ENCODE data around the gene RDH13. TPM values are rescaled to one million over a fixed set of nuclear protein-coding genes. Genes with fewer than 3 reads are reported as not detected.

Gene RDH13
- total RNA-seq, 1 donor from 2014 or later = 13.5 TPM

DNA sequence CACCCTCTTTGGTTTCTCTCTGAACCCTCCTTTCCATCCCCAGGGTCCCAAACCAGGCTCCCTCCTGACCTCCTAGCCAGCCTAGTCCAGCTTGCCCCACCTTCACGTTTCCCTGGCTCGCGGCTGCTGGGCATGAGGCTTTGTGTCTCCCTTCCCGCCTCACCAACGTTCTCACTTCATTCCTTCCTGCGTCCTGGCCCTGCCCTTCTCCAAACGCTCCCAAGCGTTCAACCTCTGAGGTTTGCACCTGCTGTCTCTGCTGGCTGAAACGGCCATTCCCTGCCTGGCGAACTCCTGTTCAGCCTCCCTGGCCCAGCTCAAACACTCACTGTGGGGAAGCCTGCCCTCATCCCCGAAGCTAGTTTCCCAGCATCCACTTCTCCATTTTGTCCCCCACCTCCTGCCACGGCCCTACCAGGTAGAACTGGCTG lies 25.1 kb upstream of the RDH13 start:
- Mint-ChIP-seq H3K27me3 (ENCODE audit: unreplicated experiment) (peaks cover 36% of the 10 kb centered on the region), H3K4me1 (ENCODE audit: unreplicated experiment) (peaks cover 24% of the 10 kb centered on the region), H3K27ac (ENCODE audit: unreplicated experiment) (peak overlapping the region; percentile 80), H3K4me3 (ENCODE audit: unreplicated experiment) (peak overlapping the region; percentile 93), H3K36me3 (ENCODE audit: low read depth, unreplicated experiment) (peaks cover 26% of the 10 kb centered on the region), H3K9me3 (ENCODE audit: unreplicated experiment) (no peaks in the 10 kb centered on the region)
- TF ChIP-seq CTCF (IDR thresholded peaks at IDR 0.05; ENCODE audit: unreplicated experiment) = no peak
- DNase-seq (ENCODE audit: low spot score) = no peak

GRCh38 chr19:55087542-55087901 lies 24.6 kb upstream of the RDH13 start:
- no peak for TF ChIP-seq CTCF (IDR thresholded peaks at IDR 0.05; ENCODE audit: unreplicated experiment)
- no peak for DNase-seq (ENCODE audit: low spot score)
- Mint-ChIP-seq H3K9me3 (ENCODE audit: unreplicated experiment) (no peaks in the 10 kb centered on the region), H3K27ac (ENCODE audit: unreplicated experiment) (peak overlapping the region; percentile 44), H3K36me3 (ENCODE audit: low read depth, unreplicated experiment) (peaks cover 31% of the 10 kb centered on the region), H3K27me3 (ENCODE audit: unreplicated experiment) (peaks cover 41% of the 10 kb centered on the region), H3K4me3 (ENCODE audit: unreplicated experiment) (peak overlapping the region; percentile 93), H3K4me1 (ENCODE audit: unreplicated experiment) (peaks cover 24% of the 10 kb centered on the region)

DNA sequence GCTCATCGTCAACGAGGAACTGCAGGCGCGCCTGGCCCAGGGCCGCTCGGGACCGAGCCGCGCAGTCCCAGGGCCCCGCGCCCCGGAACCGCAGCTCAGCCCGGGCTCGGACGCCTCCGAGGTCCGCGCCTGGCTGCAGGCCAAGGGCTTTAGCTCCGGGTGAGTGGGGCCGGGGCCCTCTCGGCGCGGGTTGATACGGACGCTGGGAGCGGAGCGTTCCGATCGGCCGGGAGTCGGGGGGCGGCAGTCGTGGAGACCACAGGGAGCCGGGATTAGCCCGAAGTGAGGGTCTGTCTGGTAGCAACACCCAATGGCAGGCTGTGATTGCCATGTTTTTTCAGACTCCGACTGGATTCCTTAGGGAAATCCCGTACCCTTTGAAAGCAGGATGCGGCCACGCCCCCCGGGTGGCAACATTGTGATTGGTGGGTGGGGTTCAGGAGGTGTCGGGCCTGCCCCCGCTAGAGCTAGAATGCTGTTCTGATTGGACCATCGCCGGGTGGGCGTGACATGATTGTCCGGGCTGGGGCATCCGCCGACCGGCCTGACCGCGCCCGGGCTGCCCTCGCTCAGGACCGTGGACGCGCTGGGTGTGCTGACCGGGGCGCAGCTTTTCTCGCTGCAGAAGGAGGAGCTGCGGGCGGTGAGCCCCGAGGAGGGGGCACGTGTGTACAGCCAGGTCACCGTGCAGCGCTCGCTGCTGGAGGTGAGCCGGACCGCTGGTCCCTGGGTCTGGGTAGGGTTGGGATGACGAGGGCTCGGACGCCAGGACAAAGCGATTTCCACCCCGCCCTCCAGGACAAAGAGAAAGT lies 24.0 kb upstream of the RDH13 start:
- Mint-ChIP-seq H3K27ac (ENCODE audit: unreplicated experiment) (peak overlapping the region; percentile 44), H3K36me3 (ENCODE audit: low read depth, unreplicated experiment) (peaks cover 31% of the 10 kb centered on the region), H3K9me3 (ENCODE audit: unreplicated experiment) (no peaks in the 10 kb centered on the region), H3K4me3 (ENCODE audit: unreplicated experiment) (peak overlapping the region; percentile 93), H3K27me3 (ENCODE audit: unreplicated experiment) (peaks cover 44% of the 10 kb centered on the region), H3K4me1 (ENCODE audit: unreplicated experiment) (peaks cover 24% of the 10 kb centered on the region)
- TF ChIP-seq CTCF (IDR thresholded peaks at IDR 0.05; ENCODE audit: unreplicated experiment) = no peak
- DNase-seq (ENCODE audit: low spot score) = peak; percentile 96

DNA sequence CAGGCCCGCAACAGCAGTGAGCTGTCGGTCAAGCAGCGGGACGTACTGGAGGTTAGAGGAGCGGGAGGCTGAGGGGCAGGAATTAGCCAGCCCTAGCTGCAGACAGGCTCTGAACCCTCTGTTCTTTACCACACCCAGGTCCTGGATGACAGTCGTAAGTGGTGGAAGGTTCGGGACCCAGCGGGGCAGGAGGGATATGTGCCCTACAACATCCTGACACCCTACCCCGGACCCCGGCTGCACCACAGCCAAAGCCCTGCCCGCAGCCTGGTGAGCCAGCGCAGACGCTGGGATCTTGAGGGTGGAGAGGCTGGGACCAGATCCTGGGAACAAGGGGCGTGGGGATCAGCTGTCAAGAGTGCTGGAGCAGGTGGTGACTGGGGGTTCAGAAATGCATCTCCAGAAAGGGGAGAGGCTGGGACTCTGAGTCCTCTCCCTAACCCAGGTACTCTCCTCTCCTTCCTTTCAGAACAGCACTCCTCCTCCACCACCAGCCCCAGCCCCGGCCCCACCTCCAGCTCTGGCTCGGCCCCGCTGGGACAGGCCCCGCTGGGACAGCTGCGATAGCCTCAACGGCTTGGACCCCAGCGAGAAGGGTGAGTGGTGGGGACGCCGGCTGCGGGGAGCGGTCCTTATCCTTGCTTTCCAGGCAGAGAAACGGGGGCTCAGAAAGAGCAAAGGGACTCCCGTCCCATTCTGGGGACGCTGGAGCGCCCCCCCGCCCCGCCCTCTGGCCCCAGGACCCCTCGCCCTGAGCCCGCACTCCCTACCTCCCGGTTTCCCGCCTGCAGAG lies 23.2 kb upstream of the RDH13 start:
- no peaks in the 10 kb centered on the region for H3K9me3 Mint-ChIP-seq (ENCODE audit: unreplicated experiment)
- TF ChIP-seq CTCF (IDR thresholded peaks at IDR 0.05; ENCODE audit: unreplicated experiment) = no peak
- H3K4me3 Mint-ChIP-seq (ENCODE audit: unreplicated experiment) = peak overlapping the region; percentile 86
- H3K4me1 Mint-ChIP-seq (ENCODE audit: unreplicated experiment) = peaks cover 24% of the 10 kb centered on the region
- H3K36me3 Mint-ChIP-seq (ENCODE audit: low read depth, unreplicated experiment) = peaks cover 31% of the 10 kb centered on the region
- no peak for DNase-seq (ENCODE audit: low spot score)
- H3K27ac Mint-ChIP-seq (ENCODE audit: unreplicated experiment) = no peak overlapping the region
- peaks cover 46% of the 10 kb centered on the region for H3K27me3 Mint-ChIP-seq (ENCODE audit: unreplicated experiment)

DNA sequence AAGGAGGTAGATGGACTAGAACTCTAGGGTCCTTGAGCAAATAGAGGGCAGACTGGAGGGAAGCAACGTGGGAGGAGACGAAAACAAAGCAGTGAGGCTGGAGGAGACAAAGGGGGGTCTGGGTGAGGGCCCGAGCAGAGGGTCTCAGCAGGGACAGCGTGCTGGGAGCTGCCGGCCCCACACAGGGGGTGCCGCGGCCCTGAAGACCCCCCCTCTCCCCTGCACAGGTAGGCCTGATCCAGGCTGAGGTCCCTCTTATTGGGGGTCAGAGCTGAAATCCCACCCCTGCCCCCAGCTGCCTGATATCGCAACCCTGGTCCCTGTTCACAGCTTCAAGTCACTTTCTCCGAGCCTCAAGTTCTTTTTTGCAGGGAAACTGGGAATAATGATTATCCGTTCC lies 21.5 kb upstream of the RDH13 start:
- Mint-ChIP-seq H3K9me3 (ENCODE audit: unreplicated experiment) (no peaks in the 10 kb centered on the region), H3K27me3 (ENCODE audit: unreplicated experiment) (peaks cover 46% of the 10 kb centered on the region), H3K36me3 (ENCODE audit: low read depth, unreplicated experiment) (peaks cover 19% of the 10 kb centered on the region), H3K4me1 (ENCODE audit: unreplicated experiment) (peaks cover 27% of the 10 kb centered on the region), H3K4me3 (ENCODE audit: unreplicated experiment) (peak overlapping the region; percentile 56), H3K27ac (ENCODE audit: unreplicated experiment) (peak overlapping the region; percentile 13)
- no peak for TF ChIP-seq CTCF (IDR thresholded peaks at IDR 0.05; ENCODE audit: unreplicated experiment)
- no peak for DNase-seq (ENCODE audit: low spot score)
